ENCODE measurements around the gene DUSP12. TPM values are rescaled to one million over a fixed set of nuclear protein-coding genes. Genes with fewer than 3 reads are reported as not detected.

DUSP12 gene
- total RNA-seq = 22.6 TPM
- 28.2 TPM for polyA plus RNA-seq
- long read RNA-seq, donor 1, partial matches to known transcripts = 0 of 3 reads
- long read RNA-seq, donor 1, other reads (novel, unspliced or antisense) = 0 of 3 reads
- long read RNA-seq, donor 2, transcript DUSP12-201 (6 exons, 1,270 nt) = major isoform, 7 of 21 reads
- long read RNA-seq, donor 2, partial matches to known transcripts = 0 of 21 reads
- long read RNA-seq, donor 2, other reads (novel, unspliced or antisense) = 8 of 21 reads
- long read RNA-seq, donor 3, transcript DUSP12-201 (6 exons, 1,270 nt) = major isoform, 17 of 24 reads
- long read RNA-seq, donor 3, partial matches to known transcripts = 5 of 24 reads
- long read RNA-seq, donor 3, other reads (novel, unspliced or antisense) = 0 of 24 reads
- long read RNA-seq, donor 4, partial matches to known transcripts = 0 of 9 reads
- long read RNA-seq, donor 4, other reads (novel, unspliced or antisense) = 5 of 9 reads
- long read RNA-seq, donor 5, transcript DUSP12-201 (6 exons, 1,270 nt) = major isoform, 6 of 24 reads
- long read RNA-seq, donor 5, partial matches to known transcripts = 10 of 24 reads
- long read RNA-seq, donor 5, other reads (novel, unspliced or antisense) = 5 of 24 reads
- long read RNA-seq, donor 6, partial matches to known transcripts = 0 of 7 reads
- long read RNA-seq, donor 6, other reads (novel, unspliced or antisense) = 0 of 7 reads
- long read RNA-seq, donor 7, transcript DUSP12-201 (6 exons, 1,270 nt) = major isoform, 7 of 18 reads
- long read RNA-seq, donor 7, partial matches to known transcripts = 0 of 18 reads
- long read RNA-seq, donor 7, other reads (novel, unspliced or antisense) = 9 of 18 reads
- long read RNA-seq, donor 8, partial matches to known transcripts = 0 of 1 reads
- long read RNA-seq, donor 8, other reads (novel, unspliced or antisense) = 0 of 1 reads
- long read RNA-seq, donor 9, partial matches to known transcripts = 0 of 3 reads
- long read RNA-seq, donor 9, other reads (novel, unspliced or antisense) = 0 of 3 reads
- long read RNA-seq, donor 10, partial matches to known transcripts = 0 of 9 reads
- long read RNA-seq, donor 10, other reads (novel, unspliced or antisense) = 5 of 9 reads

GRCh38 chr1:161749509-161750407, at the start of gene DUSP12:
TSS of gene DUSP12 (plus strand) at chr1:161749786. CDS start at chr1:161749802, 16 bp downstream.
- peak in 7 of 9 donors; percentile 69 to 91 (median 71) for DNase-seq (ENCODE audit: low read depth in 6 of 9, low spot score in 9 of 9)
- Histone ChIP-seq H3K36me3 (ENCODE audit: control insufficient read depth in 2 of 2, insufficient read depth in 2 of 2, low read length in 1 of 2) (peaks cover 8 to 21% of the 10 kb centered on the region in 2 donors), H3K27ac (ENCODE audit: low read depth in 1 of 2, low read length in 1 of 2) (peak within 1 kb of the TSS; percentile 86 to 89), H3K9me3 (ENCODE audit: control insufficient read depth in 2 of 2, insufficient read depth in 1 of 2, low read length in 1 of 2) (no peaks in the 10 kb centered on the region), H3K4me1 (ENCODE audit: control insufficient read depth in 2 of 2, insufficient read depth in 2 of 2, low read length in 2 of 2) (peaks cover 5 to 9% of the 10 kb centered on the region in 2 donors), H3K27me3 (ENCODE audit: control insufficient read depth in 2 of 2, insufficient read depth in 1 of 2, low read length in 1 of 2) (peaks cover 0 to 4% of the 10 kb centered on the region in 2 donors), H3K4me3 (ENCODE audit: low read length in 2 of 2) (peak within 1 kb of the TSS; percentile 75 to 89)
- WGBS = under 1% methylated on average over 65 of the region's 65 CpGs

- no peak for DNase-seq (ENCODE audit: low read depth in 6 of 9, low spot score in 9 of 9)
- H3K27me3 ChIP-seq (ENCODE audit: control insufficient read depth in 2 of 2, insufficient read depth in 1 of 2, low read length in 1 of 2) = no peaks in the 10 kb centered on the region
- H3K27ac ChIP-seq (ENCODE audit: low read depth in 1 of 2, low read length in 1 of 2) = no peak overlapping the region
- H3K4me3 ChIP-seq (ENCODE audit: low read length in 2 of 2) = no peak overlapping the region
- H3K4me1 ChIP-seq (ENCODE audit: control insufficient read depth in 2 of 2, insufficient read depth in 2 of 2, low read length in 2 of 2) = no peaks in the 10 kb centered on the region
- H3K36me3 ChIP-seq (ENCODE audit: control insufficient read depth in 2 of 2, insufficient read depth in 2 of 2, low read length in 1 of 2) = no peaks in the 10 kb centered on the region
- no peaks in the 10 kb centered on the region for H3K9me3 ChIP-seq (ENCODE audit: control insufficient read depth in 2 of 2, insufficient read depth in 1 of 2, low read length in 1 of 2)
- 96% methylated on average over 8 of the region's 8 CpGs for WGBS
These were observed 47.3 kb upstream of the DUSP12 start for GRCh38 chr1:161702250-161702649.

- no peak for DNase-seq (ENCODE audit: low read depth in 6 of 9, low spot score in 9 of 9)
- Histone ChIP-seq H3K27ac (ENCODE audit: low read depth in 1 of 2, low read length in 1 of 2) (no peak overlapping the region), H3K4me3 (ENCODE audit: low read length in 2 of 2) (no peak overlapping the region), H3K9me3 (ENCODE audit: control insufficient read depth in 2 of 2, insufficient read depth in 1 of 2, low read length in 1 of 2) (no peaks in the 10 kb centered on the region), H3K36me3 (ENCODE audit: control insufficient read depth in 2 of 2, insufficient read depth in 2 of 2, low read length in 1 of 2) (no peaks in the 10 kb centered on the region), H3K27me3 (ENCODE audit: control insufficient read depth in 2 of 2, insufficient read depth in 1 of 2, low read length in 1 of 2) (peaks cover under 1 to 4% of the 10 kb centered on the region in 2 donors), H3K4me1 (ENCODE audit: control insufficient read depth in 2 of 2, insufficient read depth in 2 of 2, low read length in 2 of 2) (no peaks in the 10 kb centered on the region)
- WGBS = 80% methylated on average over 4 of the region's 4 CpGs
These were observed 44.0 kb upstream of the DUSP12 start for GRCh38 chr1:161705537-161705936.

GRCh38 chr1:161706113-161706481, 43.5 kb upstream of the DUSP12 start:
- no peak for DNase-seq (ENCODE audit: low read depth in 6 of 9, low spot score in 9 of 9)
- no peak overlapping the region for H3K4me3 ChIP-seq (ENCODE audit: low read length in 2 of 2)

GRCh38 chr1:161706482-161707347, 42.9 kb upstream of the DUSP12 start, which contains the start of gene FCRLA:
TSS of gene FCRLA (plus strand) at chr1:161707229. CDS start at chr1:161707265, 36 bp downstream.
- WGBS = 57% methylated on average over 4 of the region's 4 CpGs
- Histone ChIP-seq H3K4me3 (ENCODE audit: low read length in 2 of 2) (no peak within 1 kb of the TSS), H3K9me3 (ENCODE audit: control insufficient read depth in 2 of 2, insufficient read depth in 1 of 2, low read length in 1 of 2) (no peaks in the 10 kb centered on the region), H3K36me3 (ENCODE audit: control insufficient read depth in 2 of 2, insufficient read depth in 2 of 2, low read length in 1 of 2) (no peaks in the 10 kb centered on the region), H3K27ac (ENCODE audit: low read depth in 1 of 2, low read length in 1 of 2) (no peak within 1 kb of the TSS), H3K4me1 (ENCODE audit: control insufficient read depth in 2 of 2, insufficient read depth in 2 of 2, low read length in 2 of 2) (no peaks in the 10 kb centered on the region), H3K27me3 (ENCODE audit: control insufficient read depth in 2 of 2, insufficient read depth in 1 of 2, low read length in 1 of 2) (peaks cover 7 to 11% of the 10 kb centered on the region in 2 donors)
- DNase-seq (ENCODE audit: low read depth in 6 of 9, low spot score in 9 of 9) = no peak

More at GRCh38 chr1:161706113-161706481, 43.5 kb upstream of the DUSP12 start:
- 91% methylated on average over 3 of the region's 3 CpGs for WGBS
- Histone ChIP-seq H3K27ac (ENCODE audit: low read depth in 1 of 2, low read length in 1 of 2) (no peak overlapping the region), H3K27me3 (ENCODE audit: control insufficient read depth in 2 of 2, insufficient read depth in 1 of 2, low read length in 1 of 2) (peaks cover 6% of the 10 kb centered on the region in 2 donors), H3K9me3 (ENCODE audit: control insufficient read depth in 2 of 2, insufficient read depth in 1 of 2, low read length in 1 of 2) (no peaks in the 10 kb centered on the region), H3K4me1 (ENCODE audit: control insufficient read depth in 2 of 2, insufficient read depth in 2 of 2, low read length in 2 of 2) (no peaks in the 10 kb centered on the region), H3K36me3 (ENCODE audit: control insufficient read depth in 2 of 2, insufficient read depth in 2 of 2, low read length in 1 of 2) (no peaks in the 10 kb centered on the region)

- no peak overlapping the region for H3K4me3 ChIP-seq (ENCODE audit: low read length in 2 of 2)
- H3K4me1 ChIP-seq (ENCODE audit: control insufficient read depth in 2 of 2, insufficient read depth in 2 of 2, low read length in 2 of 2) = no peaks in the 10 kb centered on the region
- no peak overlapping the region for H3K27ac ChIP-seq (ENCODE audit: low read depth in 1 of 2, low read length in 1 of 2)
- WGBS = 92% methylated on average over 2 of the region's 2 CpGs
- no peaks in the 10 kb centered on the region for H3K36me3 ChIP-seq (ENCODE audit: control insufficient read depth in 2 of 2, insufficient read depth in 2 of 2, low read length in 1 of 2)
- peaks cover 7 to 17% of the 10 kb centered on the region in 2 donors for H3K27me3 ChIP-seq (ENCODE audit: control insufficient read depth in 2 of 2, insufficient read depth in 1 of 2, low read length in 1 of 2)
- no peak for DNase-seq (ENCODE audit: low read depth in 6 of 9, low spot score in 9 of 9)
- no peaks in the 10 kb centered on the region for H3K9me3 ChIP-seq (ENCODE audit: control insufficient read depth in 2 of 2, insufficient read depth in 1 of 2, low read length in 1 of 2)
These were observed 42.1 kb upstream of the DUSP12 start for GRCh38 chr1:161707503-161707902.

- no peaks in the 10 kb centered on the region for H3K4me1 ChIP-seq (ENCODE audit: control insufficient read depth in 2 of 2, insufficient read depth in 2 of 2, low read length in 2 of 2)
These were observed 40.2 kb upstream of the DUSP12 start for GRCh38 chr1:161709373-161709772.

More at GRCh38 chr1:161709373-161709772, 40.2 kb upstream of the DUSP12 start:
- no peak for DNase-seq (ENCODE audit: low read depth in 6 of 9, low spot score in 9 of 9)
- Histone ChIP-seq H3K9me3 (ENCODE audit: control insufficient read depth in 2 of 2, insufficient read depth in 1 of 2, low read length in 1 of 2) (no peaks in the 10 kb centered on the region), H3K36me3 (ENCODE audit: control insufficient read depth in 2 of 2, insufficient read depth in 2 of 2, low read length in 1 of 2) (no peaks in the 10 kb centered on the region), H3K27ac (ENCODE audit: low read depth in 1 of 2, low read length in 1 of 2) (no peak overlapping the region), H3K4me3 (ENCODE audit: low read length in 2 of 2) (no peak overlapping the region), H3K27me3 (ENCODE audit: control insufficient read depth in 2 of 2, insufficient read depth in 1 of 2, low read length in 1 of 2) (peaks cover 10 to 25% of the 10 kb centered on the region in 2 donors)
- WGBS = 91% methylated on average over 4 of the region's 4 CpGs
